A549 (cell line): ENCODE data around the gene RHOF. TPM values are rescaled to one million over a fixed set of nuclear protein-coding genes. Genes with fewer than 3 reads are reported as not detected.

Experiments used
- ATAC-seq, 2 experiments: fragments of 200-7000 bp in 1 of 2; fragments of >200 bp in 1 of 2; cut with Nextera tagmentation in 1 of 2; cut with Tn5 transposase in 1 of 2; 3 replicates each; pipeline versions ENCODE4 v1.8.0 to v1.9.1; 2018 to 2020; ENCODE audit warnings: mild to moderate bottlenecking in 1 of 2, moderate library complexity in 1 of 2
- CTCF ChIA-PET: fragments of 300-600 bp; sonication (Branson Sonifier 250); formaldehyde crosslinking; extraction: SDS; loops from one replicate; lab custom pipeline; 2021; ENCODE audit warnings: antibody characterized with exemption, inconsistent platforms; lab: Yijun Ruan, JAX
- POLR2A ChIA-PET: fragments of 350-600 bp; formaldehyde crosslinking; extraction: SDS; loops from one replicate; lab custom pipeline; 2021; ENCODE audit warnings: antibody characterized with exemption, inconsistent platforms; lab: Yijun Ruan, JAX
- DNase-seq, 2 experiments: peaks; one replicate each; pipeline versions ENCODE4 v3.0.0 to v3.0.0-alpha.2; 2011 to 2016; ENCODE audit warnings: low read depth in 1 of 2, low spot score in 1 of 2
- FAIRE-seq: peaks from 2 replicates; lab custom pipeline; 2011; peaks lifted over from hg19 to GRCh38; lab: Jason Lieb, UNC
- H3K27ac ChIP-seq, 2 experiments: fragments of >200 bp; sonication (Bioruptor Twin); formaldehyde crosslinking; 3 replicates each; pipeline ENCODE4 v1.5.1; 2016 to 2017
- H3K4me1 ChIP-seq: fragments of >200 bp; sonication (Bioruptor Twin); formaldehyde crosslinking; 3 replicates; pipeline ENCODE4 v1.6.1; 2016
- H3K4me2 ChIP-seq: fragments of >200 bp; sonication (Bioruptor Twin); formaldehyde crosslinking; 3 replicates; pipeline ENCODE4 v1.6.1; 2016
- H3K4me3 ChIP-seq: fragments of >200 bp; sonication (Bioruptor Twin); formaldehyde crosslinking; 3 replicates; pipeline ENCODE4 v1.5.1; 2016
- H3K9me3 ChIP-seq: fragments of >200 bp; sonication (Bioruptor Twin); formaldehyde crosslinking; 3 replicates; pipeline ENCODE4 v1.6.1; 2016
- CBX2 ChIP-seq: fragments of 200-600 bp; sonication (generic); IDR thresholded peaks from 2 replicates; pipeline ENCODE4 v1.6.1; 2016; ENCODE audit warnings: low read depth, mild to moderate bottlenecking, borderline replicate concordance
- CBX8 ChIP-seq: fragments of 200-600 bp; sonication (generic); IDR thresholded peaks from 2 replicates; pipeline ENCODE4 v1.6.1; 2016
- CEBPB ChIP-seq, 2 experiments: fragments of >200 bp in 1 of 2; sonication (Bioruptor Twin) in 1 of 2; formaldehyde crosslinking in 1 of 2; IDR thresholded peaks; 2 replicates each; pipeline ENCODE4 v1.6.1; 2012 to 2016
- EHF ChIP-seq: fragments of 250-450 bp; sonication (Bioruptor Pico); IDR thresholded peaks from 2 replicates; pipeline ENCODE4 v1.5.0; 2020; ENCODE audit warnings: mild to moderate bottlenecking
- EHMT2 ChIP-seq: fragments of 200-600 bp; sonication (generic); IDR thresholded peaks from 2 replicates; pipeline ENCODE4 v1.6.1; 2016; ENCODE audit warnings: antibody characterized with exemption, low read depth, mild to moderate bottlenecking, moderate library complexity
- EP300 ChIP-seq, 2 experiments: fragments of >200 bp; sonication (Bioruptor Twin); formaldehyde crosslinking; IDR thresholded peaks; 2 replicates in 1 of 2; 3 replicates in 1 of 2; pipeline ENCODE4 v1.6.1; 2016 to 2017
- FOSL2 ChIP-seq, 2 experiments: fragments of 450-650 bp in 1 of 2; fragments of >200 bp in 1 of 2; sonication (Bioruptor Twin) in 1 of 2; formaldehyde crosslinking; IDR thresholded peaks; 2 replicates each; pipeline versions ENCODE4 v1.5.0 to v1.6.1; 2016 to 2020; ENCODE audit warnings: mild to moderate bottlenecking in 1 of 2, moderate library complexity in 1 of 2
- HEYL ChIP-seq: fragments of 250-450 bp; sonication (Bioruptor Pico); IDR thresholded peaks from 2 replicates; pipeline ENCODE4 v1.8.0; 2021; ENCODE audit warnings: mild to moderate bottlenecking, moderate library complexity
- HOXB5 ChIP-seq: fragments of 250-450 bp; sonication (Bioruptor Pico); IDR thresholded peaks from 2 replicates; pipeline ENCODE4 v1.5.0; 2020; ENCODE audit warnings: mild to moderate bottlenecking, moderate library complexity
- JUN ChIP-seq, 2 experiments: fragments of >200 bp; sonication (Bioruptor Twin); formaldehyde crosslinking; IDR thresholded peaks; 2 replicates in 1 of 2; 3 replicates in 1 of 2; pipeline ENCODE4 v1.6.1; 2016 to 2017
- JUNB ChIP-seq: fragments of >200 bp; sonication (Bioruptor Twin); formaldehyde crosslinking; IDR thresholded peaks from 2 replicates; pipeline ENCODE4 v1.6.1; 2016
- MAX ChIP-seq: IDR thresholded peaks from 2 replicates; pipeline ENCODE4 v1.6.1; 2012
- MAZ ChIP-seq: fragments of 150-350 bp; IDR thresholded peaks from 2 replicates; pipeline ENCODE4 v1.6.1; 2014; ENCODE audit warnings: antibody characterized with exemption, low read depth, low read length, borderline replicate concordance
- PBX3 ChIP-seq: IDR thresholded peaks from 2 replicates; pipeline ENCODE4 v1.6.1; 2012
- POLR2AphosphoS2 ChIP-seq: conservative IDR thresholded peaks from 2 replicates; pipeline ENCODE4 v1.6.1; 2012; ENCODE audit warnings: low read length, improper control_type of control experiment, inconsistent platforms
- TFCP2L1 ChIP-seq: fragments of 250-450 bp; sonication (Bioruptor Pico); IDR thresholded peaks from 2 replicates; pipeline ENCODE4 v1.5.0; 2021; ENCODE audit warnings: mild to moderate bottlenecking
- TP53 ChIP-seq: fragments of 250-450 bp; sonication (Bioruptor Pico); IDR thresholded peaks from 2 replicates; pipeline ENCODE4 v1.5.0; 2021; ENCODE audit warnings: mild to moderate bottlenecking, moderate library complexity
- WGBS: methylation state at CpG from one replicate; pipeline ENCODE4 v1.1.6; 2017; ENCODE audit errors: missing lambda C conversion rate; 5-methylcytosine and 5-hydroxymethylcytosine counted together
- polyA plus RNA-seq, 4 experiments: library from polyadenylated mRNA; depleted of rRNA in 3 of 4; stranded (reverse); fragments of >200 nt; fragmentation: RNase III in 1 of 4; extraction: RNeasy Plus Mini Kit Qiagen cat#74134 plus additional on column Dnase treatment in 1 of 4; gene quantifications; 2 replicates in 3 of 4; 3 replicates in 1 of 4; pipeline ENCODE4 v1.2.3, GENCODE V29; 2011 to 2017
- TF ChIP-seq, protein P1 (sequence below): fragments of >200 bp; sonication (Bioruptor Twin); formaldehyde crosslinking; IDR thresholded peaks from 3 replicates; pipeline ENCODE4 v1.6.1; 2016

RHOF gene
- polyA plus RNA-seq, 2 of the 4 experiments (the other 2 are of a cell fraction): 47.1 to 52.3 TPM

DNA sequence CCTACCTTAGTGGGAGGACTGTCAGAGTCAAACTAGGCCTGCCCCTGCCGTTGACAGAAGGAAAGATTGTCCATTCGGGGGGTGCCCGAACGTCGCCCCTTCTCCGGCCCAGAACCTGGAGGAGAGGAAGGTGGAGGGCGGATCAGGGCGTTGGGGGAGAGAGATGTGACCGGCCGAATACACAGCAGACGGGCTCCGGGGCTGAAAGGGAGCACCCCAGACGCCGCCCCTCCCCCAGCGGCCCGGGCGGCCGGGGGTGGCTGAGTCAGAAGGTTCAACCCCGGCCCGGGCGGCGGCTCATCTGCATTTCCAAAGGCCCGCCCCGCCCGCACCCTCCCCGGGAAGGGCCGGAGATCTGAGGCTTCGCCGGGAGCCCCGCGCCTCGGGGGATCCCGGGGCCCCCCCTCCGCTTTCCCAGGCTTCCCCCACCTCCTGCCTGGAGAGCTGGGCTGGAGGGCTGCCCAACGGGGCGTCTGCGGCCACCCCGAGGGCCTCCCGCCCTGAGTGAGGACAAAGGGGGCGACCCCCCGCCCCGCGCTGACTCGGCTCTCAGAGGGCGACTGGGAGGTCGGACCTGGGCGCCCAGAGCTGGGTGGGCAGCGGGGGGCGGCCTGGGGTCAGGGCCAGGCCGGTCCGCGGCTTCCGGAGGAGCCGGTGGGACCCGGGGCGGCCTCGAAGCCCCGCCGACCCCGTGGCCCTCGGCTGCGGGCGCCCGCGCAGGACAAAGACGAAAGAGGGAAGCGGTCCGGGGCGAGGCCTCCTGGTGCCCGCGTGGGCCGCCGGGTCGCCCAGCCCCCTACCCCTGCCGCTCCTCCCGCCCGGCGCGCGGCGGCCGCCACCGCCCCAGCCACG, 6.6 kb upstream of the RHOF start:
- FAIRE-seq (no peak), DNase-seq (peak; percentile 91 to 94), ATAC-seq (peak; percentile 19 to 39)
- H3K9me3 ChIP-seq: no peaks in the 10 kb centered on the region
- CTCF ChIA-PET: interaction anchor here (9.2 to 72.2 kb wide), 3 partner anchors 10 to 90 kb away, joined by 195 to 2657 read pairs (median 2657); partner anchors contain the start of genes PSMD9, RHOF and SETD1B
- peaks cover 59% of the 10 kb centered on the region for H3K4me1 ChIP-seq
- peak overlapping the region; percentile 60 for H3K4me3 ChIP-seq
- peak overlapping the region; percentile 78 for H3K4me2 ChIP-seq
- no peak for TF ChIP-seq POLR2AphosphoS2
- 0 out of 2 replicates have a peak, but pooled peaks have one; percentile 58 for TF ChIP-seq TFCP2L1 (CRISPR knock-in tag)
- TF ChIP-seq HEYL (CRISPR knock-in tag): no peak
- peak; percentile 48 for TF ChIP-seq EHF
- TF ChIP-seq MAZ: 0 out of 2 replicates have a peak, but pooled peaks have one; percentile 57
- TF ChIP-seq, protein P1, sequence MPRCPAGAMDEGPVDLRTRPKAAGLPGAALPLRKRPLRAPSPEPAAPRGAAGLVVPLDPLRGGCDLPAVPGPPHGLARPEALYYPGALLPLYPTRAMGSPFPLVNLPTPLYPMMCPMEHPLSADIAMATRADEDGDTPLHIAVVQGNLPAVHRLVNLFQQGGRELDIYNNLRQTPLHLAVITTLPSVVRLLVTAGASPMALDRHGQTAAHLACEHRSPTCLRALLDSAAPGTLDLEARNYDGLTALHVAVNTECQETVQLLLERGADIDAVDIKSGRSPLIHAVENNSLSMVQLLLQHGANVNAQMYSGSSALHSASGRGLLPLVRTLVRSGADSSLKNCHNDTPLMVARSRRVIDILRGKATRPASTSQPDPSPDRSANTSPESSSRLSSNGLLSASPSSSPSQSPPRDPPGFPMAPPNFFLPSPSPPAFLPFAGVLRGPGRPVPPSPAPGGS: peak; percentile 79
- peak; percentile 36 to 51; a peak in 2 of 5 replicates for TF ChIP-seq EP300 (IDR thresholded peaks at IDR 0.05)
- TF ChIP-seq HOXB5: peak; percentile 26; the same call in 1 of the 2 replicates
- peak; percentile 90 for TF ChIP-seq TP53 (CRISPR knock-in tag)
- TF ChIP-seq MAX: peak; percentile 53; the same call in 1 of the 2 replicates
- TF ChIP-seq JUNB: peak; percentile 49; the same call in 1 of the 2 replicates
- TF ChIP-seq CBX2: no peak
- peak; percentile 88 to 90 for TF ChIP-seq JUN (IDR thresholded peaks at IDR 0.05)
- no peak for TF ChIP-seq EHMT2
- TF ChIP-seq FOSL2 (IDR thresholded peaks at IDR 0.05): peak; percentile 52; the same call in 1 of the 2 replicates
- peak; percentile 93 for TF ChIP-seq FOSL2 (CRISPR knock-in tag; IDR thresholded peaks at IDR 0.05)
- peak; percentile 50; the same call in 1 of the 2 replicates for TF ChIP-seq PBX3
- POLR2A ChIA-PET: interaction anchor here (1.1 to 3.0 kb wide), 5 partner anchors 11 to 174 kb away, joined by 3 to 10 read pairs (median 4); partner anchors contain the start of genes ORAI1 and PSMD9
- WGBS: 3% methylated on average over 11 of the region's 84 CpGs
- H3K27ac ChIP-seq: peak overlapping the region; percentile 100

DNA sequence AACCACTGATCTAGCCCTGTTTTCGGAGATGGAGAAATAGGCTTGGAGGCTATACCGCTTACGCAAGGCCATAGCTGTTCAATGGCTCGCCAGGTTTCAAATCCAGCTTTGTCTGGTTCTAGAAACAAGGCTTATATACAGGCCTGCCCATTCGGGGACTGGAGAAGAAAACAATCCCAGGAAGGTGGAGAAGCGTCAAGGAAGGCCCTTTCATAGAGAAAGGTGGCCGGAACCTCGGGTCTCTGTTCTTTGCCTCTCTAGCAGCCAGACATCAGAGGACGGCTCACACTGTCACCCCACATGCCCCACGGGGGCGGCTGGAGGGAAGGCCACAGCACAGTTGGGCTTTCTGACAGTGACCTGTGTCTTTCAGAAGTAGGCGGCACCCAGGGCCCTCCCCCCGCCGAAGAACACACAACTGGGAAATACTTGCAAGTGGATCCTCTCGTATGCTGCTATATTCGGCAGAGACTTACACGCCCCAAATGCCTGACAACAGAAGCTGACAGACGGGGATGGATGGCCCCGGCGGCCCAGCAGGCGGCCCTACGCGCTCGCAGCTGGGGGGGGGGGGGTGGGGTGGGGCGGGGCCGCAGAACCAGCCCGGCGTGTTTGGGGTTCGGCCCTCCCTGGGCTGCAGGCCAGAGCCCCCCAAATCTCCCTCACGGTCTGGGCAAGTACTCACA, 5.8 kb upstream of the RHOF start:
- Histone ChIP-seq H3K4me3 (peak overlapping the region; percentile 60), H3K27ac (peak overlapping the region; percentile 100), H3K9me3 (no peaks in the 10 kb centered on the region), H3K4me2 (peak overlapping the region; percentile 78), H3K4me1 (peaks cover 67% of the 10 kb centered on the region)
- WGBS: 23% methylated on average over 18 of the region's 30 CpGs
- ATAC-seq (peak; percentile 2 to 25; a peak in 3 of 6 replicates), DNase-seq (peak; percentile 76 to 94), FAIRE-seq (no peak)
- TF ChIP-seq MAX (0 out of 2 replicates have a peak, but pooled peaks have one; percentile 22), MAZ (peak; percentile 67; the same call in 1 of the 2 replicates), HOXB5 (peak; percentile 94), CEBPB (IDR thresholded peaks at IDR 0.05) (peak in 1 of 2 experiments; percentile 65; a peak in 2 of 4 replicates), CBX8 (no peak)
- TF ChIP-seq, protein P1: no peak
- ChIA-PET CTCF (interaction anchor here (8.8 to 72.2 kb wide), 4 partner anchors 11 to 104 kb away, joined by 195 to 2657 read pairs (median 1490); partner anchors contain the start of genes PSMD9, RHOF and SETD1B), POLR2A (interaction anchor here (1.1 to 3.0 kb wide), 4 partner anchors 11 to 89 kb away, joined by 3 to 10 read pairs (median 4); partner anchors contain the start of gene PSMD9)
